HG02970 (cell line): ENCODE results near the gene CPLX1.

Source experiments
- ATAC-seq: cut with Tn5 transposase; IDR thresholded peaks from one replicate; pipeline ENCODE4 v1.9.1; 2021; ENCODE audit warnings: mild to moderate bottlenecking, moderate library complexity, moderate number of reproducible peaks; ENCODE audit not compliant: unreplicated experiment, low FRiP score

CPLX1 gene

DNA sequence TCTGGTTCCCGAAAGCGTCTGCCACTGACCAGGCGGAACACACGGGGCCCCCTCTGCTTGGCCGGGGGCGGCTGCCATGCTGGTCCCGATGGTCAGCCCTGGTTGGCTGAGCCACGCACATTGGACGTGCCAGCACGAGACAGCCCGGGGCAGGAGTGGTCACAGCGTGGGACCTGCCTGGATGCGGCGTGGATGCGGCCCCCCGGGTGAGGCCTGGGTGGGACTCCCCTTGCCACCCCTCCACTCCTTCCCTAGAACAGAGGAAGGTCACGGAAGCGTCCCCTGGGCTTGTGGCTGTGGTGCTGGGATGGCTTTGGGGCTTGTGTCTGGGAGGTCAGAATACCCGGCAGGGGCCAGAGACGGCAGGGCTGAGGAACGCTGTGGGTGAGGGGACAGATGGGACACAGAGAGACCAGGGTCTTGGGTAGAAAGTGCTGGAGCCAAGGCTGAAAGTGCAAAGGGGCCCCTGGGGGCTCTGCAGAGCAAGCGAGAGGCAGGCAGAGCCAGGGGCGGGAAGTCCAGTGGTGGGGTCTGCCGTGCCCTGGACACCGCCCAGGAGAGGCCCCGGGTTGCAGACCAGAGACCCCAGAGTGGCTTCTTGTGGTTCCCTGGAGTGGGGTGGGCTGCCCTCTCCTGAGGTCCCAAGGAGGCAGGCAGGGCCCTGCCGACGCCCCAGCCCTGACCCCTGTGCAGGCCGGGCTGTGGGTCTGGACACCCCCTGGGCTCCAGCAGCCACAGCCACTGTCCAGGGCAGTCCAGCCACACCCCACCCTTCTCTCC lies 8.6 kb upstream of the CPLX1 start:
- ATAC-seq: no peak

DNA sequence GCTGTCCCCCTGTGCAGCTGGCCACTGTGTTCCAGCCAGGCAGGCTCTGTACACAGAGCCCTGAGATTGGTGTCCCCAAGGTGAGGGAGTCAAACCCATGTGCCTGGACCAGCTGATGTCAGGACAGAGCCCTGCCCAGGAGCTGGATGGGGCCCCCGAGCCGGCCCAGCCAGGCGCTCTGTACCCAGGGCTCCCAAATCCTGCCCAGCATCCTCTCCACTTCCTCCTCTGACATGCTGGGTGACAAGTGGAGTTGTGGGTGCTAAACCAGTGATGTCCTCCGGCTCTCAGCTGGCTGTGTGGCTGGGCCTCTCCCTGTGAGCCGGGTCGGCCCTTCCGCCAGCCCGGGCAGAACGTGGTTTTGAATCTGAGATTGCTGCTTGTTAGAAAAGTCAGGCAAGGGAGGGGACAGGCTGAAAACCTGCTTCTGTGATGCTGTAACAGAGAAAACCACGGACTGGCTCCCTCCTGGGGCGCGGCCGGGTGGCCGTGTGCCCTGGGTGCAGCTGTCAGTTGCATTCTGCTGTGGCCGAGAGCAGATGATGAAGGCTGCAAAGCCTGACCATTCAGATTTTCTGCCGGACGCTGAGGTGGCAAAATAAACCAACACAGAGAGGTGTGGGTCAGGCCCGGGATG lies 7.9 kb upstream of the CPLX1 start:
- no peak for ATAC-seq

DNA sequence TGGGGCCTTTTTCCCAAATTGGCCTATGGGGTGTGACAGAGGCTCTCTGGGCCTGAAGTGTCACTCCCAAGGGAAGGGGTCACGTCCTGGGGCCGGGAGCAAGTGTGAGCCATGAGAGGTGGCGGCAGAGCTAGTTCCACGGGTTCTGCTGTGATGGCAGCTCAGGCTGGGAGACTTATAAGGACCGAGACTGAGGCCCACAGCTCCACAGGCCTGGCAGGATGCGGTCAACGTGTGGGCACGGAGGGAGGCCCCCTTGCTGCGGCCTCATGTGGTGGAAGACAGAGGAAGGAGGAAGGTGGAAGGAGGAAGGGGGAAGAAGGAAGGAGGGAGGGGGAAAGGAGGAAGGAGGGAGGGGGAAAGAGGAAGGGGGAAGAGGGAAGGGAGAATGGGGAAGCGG lies 7.2 kb upstream of the CPLX1 start:
- no peak for ATAC-seq

DNA sequence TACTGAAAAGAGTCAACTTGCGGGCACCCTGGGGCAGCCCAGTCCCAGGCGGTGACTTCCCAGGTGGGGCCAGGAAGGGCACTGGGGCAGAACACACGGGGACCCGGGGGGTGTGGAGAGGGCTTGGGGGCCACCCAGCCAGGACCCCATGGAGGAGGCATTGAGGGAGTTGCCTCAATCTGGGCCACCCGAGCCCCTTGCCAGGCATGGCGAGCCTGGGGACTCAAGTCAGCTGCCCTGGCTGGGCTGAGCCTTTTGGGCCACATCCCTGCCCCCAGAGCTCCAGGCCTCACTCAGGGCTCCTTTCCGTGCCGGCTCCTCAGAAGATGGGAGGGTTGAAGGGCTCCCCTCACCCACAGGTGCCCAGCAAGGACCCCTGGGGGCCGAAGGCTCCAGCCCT lies 6.6 kb upstream of the CPLX1 start:
- ATAC-seq: no peak

DNA sequence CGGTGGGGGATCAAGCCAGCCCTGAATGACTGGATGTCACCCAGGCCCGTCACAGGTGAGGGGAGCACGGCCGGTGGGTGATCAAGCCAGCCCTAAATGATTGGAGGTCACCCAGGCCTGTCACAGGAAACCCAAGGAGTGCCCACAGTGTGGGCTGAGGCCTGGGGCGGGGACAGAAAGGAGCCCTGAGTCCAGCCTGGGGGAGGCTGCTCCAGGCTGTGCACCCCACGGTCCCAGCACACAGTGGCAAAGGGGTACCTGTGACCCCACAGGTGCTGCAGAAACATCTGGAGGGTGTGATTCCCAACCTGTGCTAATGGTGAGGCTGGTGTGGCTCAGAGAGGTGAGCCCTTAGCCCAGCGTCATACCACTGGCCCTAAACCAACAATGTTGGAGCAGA lies 6.2 kb upstream of the CPLX1 start:
- ATAC-seq: no peak

DNA sequence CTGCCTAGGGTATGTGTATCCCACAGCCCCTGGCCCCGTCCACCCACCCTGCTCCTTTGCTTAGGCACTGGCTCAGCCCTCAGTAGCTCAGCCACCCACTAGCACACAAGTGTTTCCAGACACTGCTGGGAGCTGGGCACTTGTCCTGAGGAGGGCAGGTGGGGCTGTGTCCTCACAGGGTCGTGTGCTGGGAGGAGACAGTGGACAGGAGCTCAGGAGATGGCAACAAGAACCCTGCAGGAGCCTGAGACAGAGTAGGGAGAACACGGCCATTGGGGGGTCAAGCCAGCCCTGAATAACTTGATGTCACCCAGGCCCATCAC lies 5.5 kb upstream of the CPLX1 start:
- ATAC-seq: no peak

DNA sequence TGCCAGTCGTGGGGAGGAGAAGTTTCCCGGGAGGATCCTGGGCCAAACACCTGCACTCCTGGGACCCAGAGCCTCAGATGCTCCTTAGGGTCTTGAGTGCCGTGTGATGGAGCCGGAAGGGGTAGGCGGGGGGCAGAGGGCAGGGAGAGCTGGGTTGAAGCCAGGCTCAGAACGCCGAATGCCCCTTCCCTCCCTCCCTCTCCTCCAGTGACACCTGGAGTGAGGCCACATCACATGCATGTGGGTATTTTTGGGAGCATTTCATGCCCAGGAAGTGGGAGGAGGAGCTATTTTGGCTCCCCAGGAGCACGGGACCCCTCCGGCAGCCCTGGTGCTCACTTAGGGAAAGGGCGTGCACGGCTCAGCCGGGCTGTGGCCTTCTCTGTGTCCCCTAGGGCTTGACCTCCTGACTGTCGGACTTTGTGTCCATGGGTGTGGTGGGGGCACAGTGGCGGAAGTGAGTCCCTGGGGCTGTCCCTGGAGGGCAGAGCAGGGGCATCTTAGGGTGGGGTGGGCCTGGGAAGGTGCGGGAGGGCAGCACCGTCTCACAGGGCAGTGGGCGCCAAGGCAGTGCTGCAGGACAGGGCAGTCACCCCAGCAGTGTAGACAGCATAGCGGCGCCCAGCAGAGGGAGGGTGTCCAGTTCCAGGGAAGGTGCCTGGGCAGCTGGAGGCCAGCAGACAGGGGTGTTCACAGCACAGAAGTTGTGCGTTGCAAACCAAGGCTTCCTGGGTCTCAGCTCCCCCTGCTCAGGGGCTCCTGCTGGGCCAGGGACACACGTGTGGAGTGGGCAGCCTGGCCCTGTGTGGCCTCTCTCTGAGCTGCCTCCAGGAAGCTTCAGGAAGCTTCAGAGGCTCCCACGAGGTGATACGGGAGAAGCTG lies 4.9 kb upstream of the CPLX1 start:
- ATAC-seq: no peak

DNA sequence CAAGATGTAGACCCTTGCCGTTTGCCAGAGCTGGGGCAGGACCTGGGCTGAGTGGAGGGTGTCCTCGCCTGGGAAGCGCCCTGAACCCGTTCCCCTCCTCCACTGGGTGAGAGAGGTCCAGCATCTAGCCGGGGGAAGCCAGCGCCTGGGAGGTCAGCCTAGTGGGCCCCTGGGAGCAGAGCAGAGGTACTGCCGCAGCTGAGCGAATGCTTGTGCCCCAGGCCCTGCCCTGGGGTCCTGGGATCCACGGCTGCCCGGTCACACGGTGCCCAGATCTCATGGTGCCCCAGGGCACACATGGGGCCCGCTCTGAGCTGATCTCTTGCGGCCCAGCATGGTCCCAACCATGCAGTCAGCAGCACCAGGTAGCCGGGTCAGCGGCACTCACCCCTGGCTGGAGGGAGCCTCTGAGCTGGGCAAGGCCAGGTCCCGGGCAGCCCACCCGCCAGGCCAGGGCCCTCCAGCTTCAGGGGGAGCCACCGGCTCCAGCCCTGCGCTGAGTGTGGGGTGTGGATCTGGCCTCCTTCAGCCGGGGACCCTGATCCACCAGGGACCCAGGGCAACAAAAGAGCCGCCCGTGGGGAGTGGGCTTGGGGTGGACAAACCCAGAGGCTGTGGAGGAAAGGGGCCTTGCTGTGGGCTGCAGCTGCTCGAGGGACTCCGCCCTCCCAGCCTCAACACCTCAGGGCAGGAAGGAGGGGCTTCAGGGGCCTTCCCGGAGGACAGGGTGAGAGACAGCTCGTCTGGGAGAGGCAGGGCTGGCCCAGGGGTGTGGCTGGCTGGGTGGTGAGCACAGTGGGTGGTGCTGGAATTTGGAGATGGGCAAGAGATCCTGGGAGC lies 4.1 kb upstream of the CPLX1 start:
- ATAC-seq: no peak

DNA sequence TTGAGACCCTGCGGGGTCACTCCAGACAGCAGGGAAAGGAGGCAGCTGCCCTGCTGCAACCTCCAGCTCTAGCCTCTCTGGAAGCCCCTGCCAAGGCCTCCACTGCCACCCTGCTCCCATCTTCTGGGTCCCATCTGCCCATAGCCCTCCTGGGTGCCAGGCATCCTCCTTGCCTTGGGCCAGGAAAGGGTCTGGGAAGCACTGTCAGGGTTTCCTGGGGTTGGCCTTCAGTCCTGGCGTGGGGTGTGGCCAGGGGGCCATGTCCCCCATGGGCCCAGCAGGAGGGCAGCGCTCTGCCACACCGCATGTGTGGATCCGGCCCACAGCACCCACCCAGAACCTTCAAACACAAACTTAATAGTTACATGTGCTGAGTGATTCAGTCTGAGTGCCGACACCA lies 3.4 kb upstream of the CPLX1 start:
- ATAC-seq: no peak

DNA sequence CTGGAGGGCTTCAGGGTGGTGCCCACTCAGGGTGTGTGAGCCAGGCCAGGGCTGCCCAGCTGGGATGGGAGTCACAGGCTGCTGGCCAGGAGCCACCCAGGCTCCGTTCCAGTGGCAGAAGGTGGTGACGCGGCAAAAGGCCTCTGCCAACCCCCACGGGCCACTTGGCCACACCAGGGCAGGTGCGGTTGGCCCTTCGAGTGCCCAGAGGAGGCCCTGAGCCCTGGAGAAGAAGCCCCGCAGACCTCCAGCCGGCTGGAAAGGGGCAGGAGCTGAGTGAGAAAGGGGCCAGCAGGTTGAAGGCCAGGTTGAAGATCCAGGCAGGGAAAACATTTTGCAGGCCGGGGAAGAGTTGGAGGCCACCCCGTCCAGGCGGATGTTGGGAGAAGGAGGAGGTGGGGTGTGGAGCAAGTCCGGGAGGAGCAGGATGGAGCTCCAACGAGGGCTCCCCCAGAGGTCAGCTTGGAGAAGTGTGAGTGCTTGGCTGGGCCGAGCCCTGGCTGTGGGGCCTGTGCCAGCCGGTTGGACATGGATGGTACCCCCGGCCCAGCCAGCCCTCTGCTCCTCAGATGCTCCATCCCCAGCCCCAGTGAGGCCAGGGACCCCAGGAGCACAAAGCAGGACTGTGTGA lies 2.8 kb upstream of the CPLX1 start:
- ATAC-seq: no peak

DNA sequence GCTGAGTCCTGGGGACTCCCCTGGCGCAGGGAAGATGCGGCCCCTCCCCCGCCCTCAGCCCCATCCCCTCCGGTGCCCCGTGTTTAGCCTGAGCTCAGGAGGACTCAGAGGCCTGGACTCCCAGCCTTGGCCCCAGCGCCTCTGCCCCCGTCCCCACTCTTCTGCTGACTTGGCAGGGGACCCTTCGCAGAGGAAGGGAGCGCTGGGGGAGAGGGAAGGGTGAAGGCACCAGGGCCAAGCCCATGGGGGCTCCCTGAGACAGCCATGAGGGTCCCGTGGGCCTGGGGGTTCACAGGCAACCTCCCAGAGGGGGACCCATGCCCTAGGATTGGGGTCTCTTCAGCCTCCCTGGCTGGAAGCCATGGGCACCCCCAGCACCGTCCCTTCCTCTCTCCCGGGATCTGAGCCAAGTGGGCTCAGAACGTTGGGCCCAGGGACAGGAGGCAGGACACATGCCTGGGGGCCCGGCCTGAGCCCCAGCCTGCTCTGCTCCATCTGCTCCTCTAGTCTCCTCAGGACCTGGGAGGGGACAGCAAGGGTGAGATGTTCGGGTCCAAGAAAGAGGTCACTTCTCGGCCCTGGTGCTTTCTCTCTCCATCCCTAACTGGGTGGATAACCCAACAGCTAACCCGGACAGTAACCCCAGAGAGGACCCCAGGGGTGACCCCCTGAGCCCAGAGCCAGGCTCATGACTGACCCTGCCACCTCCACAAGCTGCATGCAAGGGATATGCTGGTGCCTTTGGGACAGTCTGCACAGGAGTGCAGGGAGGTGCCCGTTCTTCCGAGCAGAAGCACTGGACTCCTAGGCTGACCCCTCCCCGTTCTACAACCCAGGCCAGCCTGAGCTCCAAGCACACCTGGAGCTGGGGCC lies 1.5 kb upstream of the CPLX1 start:
- ATAC-seq: no peak

DNA sequence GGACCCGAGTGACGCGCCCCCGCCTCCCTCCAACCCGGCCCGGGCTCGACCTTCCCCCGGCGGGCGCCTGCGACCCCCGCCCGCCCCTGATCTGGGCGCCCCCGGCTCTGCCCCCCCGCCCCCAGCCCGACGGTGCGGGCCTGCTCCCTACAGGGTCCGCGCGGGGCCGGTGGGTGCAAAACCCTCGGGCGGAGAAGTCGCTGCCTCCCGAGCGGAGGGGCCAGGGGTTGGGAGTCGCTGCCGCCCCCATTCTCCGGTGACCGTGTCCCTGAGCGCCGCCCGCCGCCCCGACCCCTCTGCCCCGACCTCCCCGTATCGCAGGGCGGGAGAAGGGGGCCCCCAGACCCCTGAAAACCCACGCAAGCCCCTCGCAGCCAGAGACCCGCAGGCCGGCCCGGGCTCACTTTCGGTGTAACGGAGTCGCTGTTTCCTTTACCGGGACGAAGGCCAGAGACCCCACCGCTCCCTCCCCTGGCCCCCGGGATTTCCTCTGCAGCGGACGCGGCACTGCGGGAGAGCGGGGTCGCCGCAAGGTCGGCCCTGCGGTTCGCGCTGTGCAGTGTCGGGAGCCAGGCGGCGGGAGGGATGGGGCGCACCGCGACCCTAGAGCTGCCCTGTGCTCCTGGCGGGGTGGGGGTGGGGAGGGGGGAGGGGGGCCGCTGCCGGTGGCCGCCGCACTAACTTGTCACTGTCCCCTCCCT lies 729 bp upstream of the CPLX1 start:
- ATAC-seq: no peak

DNA sequence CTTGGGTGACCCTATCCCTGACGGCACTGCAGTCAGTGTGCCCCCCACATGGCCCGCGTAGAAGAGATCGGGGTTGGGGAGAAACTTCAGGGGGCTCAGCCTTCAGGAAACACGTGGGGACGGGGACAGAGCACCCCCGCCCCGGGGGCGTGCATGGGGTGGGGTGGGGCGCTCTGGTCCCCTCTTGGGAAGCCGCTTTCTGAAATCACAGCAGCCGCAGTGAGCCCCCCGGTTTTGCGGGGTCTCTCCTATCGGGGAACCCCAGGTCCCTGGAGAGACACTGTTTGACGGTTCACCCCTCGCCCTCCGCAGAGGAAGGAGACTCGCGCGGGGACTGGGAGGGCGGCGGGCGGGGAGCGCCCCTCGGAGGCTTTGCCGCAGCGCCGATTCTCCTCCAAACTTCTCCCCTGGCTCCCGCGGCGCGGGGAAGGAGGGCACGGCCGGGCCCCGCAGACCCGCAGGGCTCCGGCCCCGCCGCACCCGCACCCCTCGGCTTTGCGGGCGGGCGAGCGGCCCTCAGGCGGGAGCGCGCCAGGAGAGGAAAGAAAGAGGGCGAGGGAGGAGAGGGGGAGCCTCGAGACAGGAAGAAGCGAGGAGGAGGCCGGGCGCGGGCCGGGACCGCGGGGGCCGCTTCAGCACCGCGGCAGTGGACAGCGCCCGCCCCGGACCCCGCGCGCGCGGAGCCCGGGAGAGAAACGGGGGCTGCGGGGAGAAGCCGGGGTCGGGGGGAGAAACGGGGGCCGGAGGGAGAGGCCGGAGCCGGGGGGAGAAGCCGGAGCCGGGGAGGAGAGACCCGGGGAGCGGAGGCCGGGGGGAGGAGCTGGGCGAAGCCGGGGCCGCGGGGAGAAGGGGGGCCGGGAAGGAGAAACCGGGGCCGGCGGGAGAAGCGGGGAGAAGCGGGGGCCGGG lies 612 bp downstream of the CPLX1 start:
- ATAC-seq: no peak

DNA sequence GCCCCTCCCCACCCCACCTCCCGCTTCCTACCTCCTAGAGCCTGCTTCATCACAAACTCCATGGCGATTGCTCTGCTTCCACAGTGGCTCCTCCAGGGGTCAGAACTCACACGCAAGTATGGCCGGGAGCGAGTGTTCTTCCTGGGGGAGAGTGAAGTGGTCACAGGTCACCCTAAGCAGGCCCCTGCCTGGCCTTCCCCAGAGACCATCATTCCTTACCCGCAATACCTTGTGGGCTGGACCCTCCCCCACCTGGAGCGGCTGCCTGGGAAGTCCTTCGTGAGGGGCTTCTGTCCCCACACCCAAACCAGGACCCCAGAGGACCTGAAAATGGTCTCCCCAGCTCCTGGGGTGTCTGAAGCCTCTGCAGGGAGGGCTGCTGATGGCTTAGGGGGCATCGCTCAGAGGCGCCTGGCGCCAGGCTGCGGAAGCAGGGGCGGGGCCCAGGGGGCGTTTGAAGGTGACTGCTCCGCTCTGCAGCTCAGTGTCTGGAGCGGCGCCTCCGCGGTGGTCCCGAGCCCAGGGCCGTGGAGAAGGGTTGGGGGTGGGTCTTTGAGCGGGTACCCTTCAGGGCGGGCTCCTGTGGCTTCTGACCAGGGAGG lies 1.4 kb downstream of the CPLX1 start:
- no peak for ATAC-seq

DNA sequence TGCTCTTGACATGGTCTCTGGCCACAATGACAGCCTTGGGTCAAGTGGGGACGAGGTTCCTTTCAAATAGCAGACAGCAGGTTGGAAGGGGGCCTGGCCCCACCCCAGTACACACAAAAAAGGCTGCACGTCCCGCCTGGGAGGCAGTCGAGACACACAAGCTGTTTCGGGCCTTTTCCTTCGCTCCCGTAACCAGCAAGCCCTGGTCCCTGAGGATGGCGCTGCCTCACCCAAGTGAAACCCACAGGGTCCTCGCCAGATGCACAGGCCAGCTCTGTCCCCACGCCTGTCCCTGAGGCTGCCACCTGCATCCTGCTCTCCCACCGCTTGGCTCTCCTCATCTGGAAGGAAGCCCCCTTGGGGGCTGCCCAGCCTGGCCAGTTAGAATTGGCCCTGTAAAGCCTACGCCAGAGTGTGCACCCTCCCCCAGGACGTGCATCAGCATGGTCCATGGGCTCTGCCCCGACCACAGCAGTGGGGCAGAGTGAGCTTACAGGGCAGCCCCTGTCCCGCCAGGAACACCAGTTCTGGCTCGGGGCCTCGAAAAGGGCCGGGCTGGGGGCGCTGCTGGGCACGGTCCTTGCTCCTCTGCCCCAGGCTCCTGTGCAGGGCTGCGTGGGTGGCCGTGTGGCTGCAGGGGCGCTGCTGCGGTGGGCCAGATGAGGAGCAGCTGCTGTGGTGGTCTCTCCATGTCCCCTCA lies 2.0 kb downstream of the CPLX1 start:
- ATAC-seq: no peak

DNA sequence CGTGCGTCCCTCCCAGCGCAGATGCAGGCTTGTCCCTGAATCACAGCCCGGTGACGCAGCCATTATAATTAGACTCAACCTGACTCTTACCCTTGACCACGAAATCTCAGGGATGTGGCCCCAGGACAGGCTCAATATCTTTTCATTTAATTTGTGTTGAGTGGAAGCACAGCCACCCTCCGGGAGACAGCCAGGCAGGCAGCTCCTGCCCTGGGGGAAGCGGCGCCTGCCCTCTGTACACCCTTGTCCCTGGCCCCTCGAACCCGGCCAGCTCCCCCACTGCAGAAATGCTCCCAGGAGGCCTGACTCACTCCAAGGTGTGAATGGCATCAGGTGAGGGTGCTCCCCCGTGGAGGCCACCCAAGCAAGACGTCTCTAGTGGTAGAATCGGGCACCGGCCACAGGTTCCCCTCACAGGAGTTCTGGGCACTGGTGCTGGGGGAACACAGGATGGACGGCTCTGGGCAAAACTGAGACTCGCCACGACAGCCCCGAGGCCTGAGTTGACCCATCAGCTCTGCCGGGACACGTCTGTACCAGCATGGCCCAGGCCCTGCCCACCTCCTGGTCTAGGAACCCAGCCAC lies 2.7 kb downstream of the CPLX1 start:
- ATAC-seq: no peak
